H1 (cell line): ENCODE measurements around the gene IFNGR1. TPM values are rescaled to one million over a fixed set of nuclear protein-coding genes. Genes with fewer than 3 reads are reported as not detected.

Experiments
- ATF3 ChIP-seq: IDR thresholded peaks from 2 replicates; pipeline ENCODE4 v1.6.1; 2011; ENCODE audit warnings: low read depth, mild to moderate bottlenecking, low read length; ENCODE audit not compliant: insufficient read depth
- MAX ChIP-seq: IDR thresholded peaks from 2 replicates; pipeline ENCODE4 v1.6.1; 2012; ENCODE audit warnings: inconsistent platforms
- SIRT6 ChIP-seq: IDR thresholded peaks from one replicate; pipeline ENCODE4 v1.7.1; 2012; ENCODE audit warnings: low read length, inconsistent platforms
- SP2 ChIP-seq: IDR thresholded peaks from 2 replicates; pipeline ENCODE4 v1.6.1; 2012; ENCODE audit warnings: mild to moderate bottlenecking, low read length, inconsistent platforms
- polyA plus RNA-seq, 7 experiments: library from polyadenylated mRNA; depleted of rRNA in 3 of 7; stranded (reverse) in 5 of 7; unstranded in 2 of 7; fragments of >200 nt in 5 of 7; fragments of 200-250 nt in 2 of 7; gene quantifications; 1 replicate in 5 of 7; 2 replicates in 1 of 7; 4 replicates in 1 of 7; pipeline versions ENCODE4 v1.2.1 to v1.2.3, GENCODE V29; 2011 to 2013; ENCODE audit warnings: missing spikeins in 2 of 7, mixed read lengths in 2 of 7
- total RNA-seq: library from RNA; stranded (reverse); fragmentation: NEBNext Ultra II Directional; extraction: Animal tissue kit (Norgen Biotek cat#: 25700); gene quantifications from 2 replicates; pipeline ENCODE4 v1.2.1, GENCODE V29; 2021

Gene IFNGR1
- total and polyA plus RNA-seq, 2 of the 8 experiments (the other 6 are each of a cell fraction or from before 2014, with no cell fraction given) = 9.7 to 20.9 TPM

- no peak for TF ChIP-seq MAX
- TF ChIP-seq SP2 = no peak
- no peak for TF ChIP-seq SIRT6
- TF ChIP-seq ATF3 = no peak
Measured at GRCh38 chr6:137214931-137215330, 4.3 kb downstream of the IFNGR1 start (continued).
